ENCODE data around the gene MYOF.
"Not testable (repeated sequence)": the region's sequence is repeated elsewhere in the genome, so short reads cannot be mapped to it uniquely, and the experiment has no call there.

The MYOF gene

GRCh38 chr10:93342366-93342765 lies 139.8 kb downstream of the MYOF start:
- DNase-seq, result no peak

- DNase-seq, result no peak
Measured at GRCh38 chr10:93337309-93337721, 144.8 kb downstream of the MYOF start.

DNA sequence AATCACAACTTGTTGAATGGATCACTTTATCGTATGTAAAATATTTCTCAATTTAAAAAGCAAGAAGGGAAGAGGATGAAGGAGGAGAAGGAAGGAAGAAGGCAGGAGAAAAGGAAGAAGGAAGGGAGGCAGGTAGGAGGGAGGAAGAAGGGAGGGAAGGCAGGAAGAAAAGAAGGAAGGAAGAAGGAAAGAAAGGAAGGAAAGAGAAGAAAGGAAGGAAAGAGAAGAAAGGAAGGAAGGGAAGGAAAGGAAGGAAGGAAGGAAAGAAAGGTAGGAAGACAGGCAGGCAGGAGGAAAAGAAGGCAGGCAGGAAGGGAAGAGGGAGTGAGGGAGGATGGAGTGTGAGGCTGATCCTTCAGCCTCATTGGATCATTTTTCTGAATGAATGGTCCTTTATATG lies 145.5 kb downstream of the MYOF start:
- no peak for DNase-seq

DNA sequence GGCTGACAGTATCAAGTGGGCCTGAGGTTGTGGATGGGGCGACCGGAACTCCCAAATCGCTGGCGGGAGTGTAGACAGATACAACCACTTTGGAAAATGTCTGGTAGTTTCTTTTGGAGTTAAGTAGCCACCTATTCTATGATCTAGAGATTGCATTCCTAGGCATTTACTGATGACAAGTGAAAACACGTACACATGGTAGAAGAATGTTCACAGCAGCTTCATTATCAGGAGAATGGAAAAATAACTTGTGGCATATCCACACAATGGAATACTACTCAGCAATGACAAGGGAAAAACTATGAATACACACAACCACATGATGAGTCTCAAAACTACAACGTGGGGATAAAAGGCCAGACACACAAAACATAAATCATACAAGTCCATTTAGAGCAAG lies 146.0 kb downstream of the MYOF start:
- DNase-seq, result no peak

GRCh38 chr10:93334901-93335327 lies 147.2 kb downstream of the MYOF start:
- no peak for DNase-seq

GRCh38 chr10:93334181-93334580 lies 148.0 kb downstream of the MYOF start:
- no peak for DNase-seq

- DNase-seq, result peak; percentile 30
Measured at GRCh38 chr10:93333278-93333978, 148.7 kb downstream of the MYOF start.

- DNase-seq, result no peak
Measured at GRCh38 chr10:93330824-93331223, 151.3 kb downstream of the MYOF start.

DNA sequence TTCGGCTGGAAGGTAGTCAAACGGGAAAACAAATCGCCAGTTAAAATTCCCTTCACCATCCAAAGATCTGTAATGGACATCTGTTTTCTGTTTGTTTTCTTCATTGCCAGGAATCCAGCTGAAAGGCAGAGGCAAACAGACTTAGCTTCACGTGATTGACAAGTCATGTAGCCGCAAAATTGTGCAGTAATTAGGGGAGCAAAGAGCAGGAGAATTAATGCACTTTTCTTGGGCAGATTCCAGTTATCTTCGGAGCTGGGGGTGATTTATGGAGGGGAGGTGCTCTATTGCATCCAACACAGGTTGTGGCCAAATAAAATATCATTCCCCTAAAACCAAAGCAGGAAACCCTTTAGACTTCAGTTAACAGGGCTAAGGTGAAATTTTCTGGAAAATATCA lies 162.2 kb downstream of the MYOF start:
- DNase-seq, result no peak

GRCh38 chr10:93319096-93319495 lies 163.0 kb downstream of the MYOF start:
- DNase-seq, result no peak

DNA sequence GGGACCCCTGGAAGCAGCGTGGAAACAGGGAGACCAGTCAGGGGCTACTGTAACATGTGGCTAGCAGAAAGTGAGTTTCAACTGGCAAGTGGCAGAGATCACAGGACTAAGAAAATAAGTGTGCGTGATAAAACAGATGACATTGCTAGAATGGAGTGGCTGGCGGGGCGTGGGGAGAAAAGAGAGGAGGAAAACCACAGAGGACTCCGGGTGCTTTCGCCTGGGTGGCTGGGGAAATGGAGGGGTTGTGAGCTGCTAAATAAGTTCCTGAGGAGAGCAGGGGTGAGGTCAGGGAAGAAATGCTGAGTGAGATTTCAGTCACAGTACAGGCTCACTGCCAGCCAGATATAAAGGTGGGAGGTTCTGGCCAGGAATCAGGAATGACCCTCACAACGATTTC lies 166.9 kb downstream of the MYOF start:
- no peak for DNase-seq

DNA sequence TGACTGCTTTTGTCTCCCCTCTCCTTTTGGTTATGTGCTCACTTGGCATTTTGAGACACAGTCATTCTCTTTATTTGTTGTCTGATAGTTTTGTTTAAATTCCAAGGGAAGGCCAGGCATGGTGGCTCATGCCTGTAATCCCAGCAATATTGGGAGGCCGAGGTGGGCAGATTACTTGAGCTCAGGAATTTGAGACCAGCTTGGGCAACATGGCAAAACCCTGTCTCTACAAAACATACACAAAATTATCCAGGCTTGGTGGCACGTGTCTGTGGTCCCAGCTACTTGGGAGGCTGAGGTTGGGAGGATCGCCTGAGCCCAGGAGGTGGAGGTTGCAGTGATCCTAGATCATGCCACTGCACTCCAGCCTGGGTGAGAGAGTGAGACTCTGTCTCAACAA lies 167.5 kb downstream of the MYOF start:
- DNase-seq, result not testable (repeated sequence)

GRCh38 chr10:93313798-93314197 lies 168.3 kb downstream of the MYOF start:
- no peak for DNase-seq

DNA sequence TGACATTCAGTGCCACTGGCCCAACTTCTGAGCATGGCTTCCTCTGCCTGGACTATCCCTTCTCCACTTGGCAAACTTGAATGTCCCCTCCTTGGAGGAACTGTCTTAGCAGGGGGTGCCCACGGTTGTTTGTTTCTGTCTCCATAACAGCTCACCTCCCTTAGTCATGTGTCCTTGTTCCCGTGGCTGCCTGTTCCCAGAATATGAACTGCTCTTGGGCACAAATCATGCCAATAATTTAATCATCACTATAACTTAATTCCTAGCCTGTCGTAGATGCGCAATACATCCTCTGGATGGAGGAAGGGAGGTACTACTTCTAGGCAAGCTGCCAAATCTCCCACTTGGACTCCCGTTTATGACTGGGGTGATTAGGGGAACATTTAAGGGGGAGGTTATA lies 173.1 kb downstream of the MYOF start:
- DNase-seq, result no peak

GRCh38 chr10:93305122-93305521 lies 177.0 kb downstream of the MYOF start:
- no peak for DNase-seq

DNA sequence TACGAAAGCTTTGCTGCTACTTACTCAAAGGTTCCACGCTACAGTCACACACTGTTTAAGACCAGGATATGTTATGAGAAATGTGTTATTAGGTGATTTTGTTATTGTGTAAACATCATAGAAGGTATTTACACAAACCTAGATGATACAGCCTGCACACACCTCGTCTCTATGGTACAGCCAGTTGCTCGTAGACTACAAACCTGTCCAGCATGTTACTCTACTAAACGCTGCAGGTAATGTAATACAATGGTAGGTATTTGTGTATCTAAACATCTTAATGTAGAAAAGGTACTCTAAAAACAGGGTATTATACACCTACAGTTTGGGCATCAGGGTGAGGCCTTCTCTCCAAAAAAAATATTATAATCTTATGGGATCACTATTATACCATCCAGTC lies 181.2 kb downstream of the MYOF start:
- no peak for DNase-seq

- DNase-seq, result no peak
Measured at GRCh38 chr10:93300288-93300917, 181.7 kb downstream of the MYOF start.

GRCh38 chr10:93299606-93300287 lies 182.4 kb downstream of the MYOF start:
- no peak for DNase-seq

- DNase-seq, result no peak
Measured at GRCh38 chr10:93299195-93299594, 182.9 kb downstream of the MYOF start.

DNA sequence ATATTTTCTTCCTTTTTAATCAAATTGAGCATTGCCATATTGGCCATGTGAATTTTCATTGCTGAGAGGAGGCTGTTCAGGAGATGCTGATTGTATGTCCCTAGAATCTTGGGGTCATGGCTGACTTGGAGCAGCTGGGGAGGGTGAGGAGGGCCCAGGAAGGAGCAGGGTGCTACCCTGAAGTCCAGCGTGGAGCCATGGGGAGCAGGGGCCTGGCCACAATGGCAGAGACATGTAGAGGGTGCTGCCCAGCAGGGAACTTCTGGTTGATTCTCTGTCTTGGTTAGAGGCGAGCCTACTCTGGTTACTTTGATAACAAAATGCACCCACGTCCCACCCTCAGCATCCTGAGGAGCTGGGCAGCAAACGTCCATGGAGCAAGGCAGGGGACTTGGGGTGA lies 186.0 kb downstream of the MYOF start:
- DNase-seq, result no peak

- DNase-seq, result no peak
Measured at GRCh38 chr10:93293999-93294398, 188.1 kb downstream of the MYOF start.

DNA sequence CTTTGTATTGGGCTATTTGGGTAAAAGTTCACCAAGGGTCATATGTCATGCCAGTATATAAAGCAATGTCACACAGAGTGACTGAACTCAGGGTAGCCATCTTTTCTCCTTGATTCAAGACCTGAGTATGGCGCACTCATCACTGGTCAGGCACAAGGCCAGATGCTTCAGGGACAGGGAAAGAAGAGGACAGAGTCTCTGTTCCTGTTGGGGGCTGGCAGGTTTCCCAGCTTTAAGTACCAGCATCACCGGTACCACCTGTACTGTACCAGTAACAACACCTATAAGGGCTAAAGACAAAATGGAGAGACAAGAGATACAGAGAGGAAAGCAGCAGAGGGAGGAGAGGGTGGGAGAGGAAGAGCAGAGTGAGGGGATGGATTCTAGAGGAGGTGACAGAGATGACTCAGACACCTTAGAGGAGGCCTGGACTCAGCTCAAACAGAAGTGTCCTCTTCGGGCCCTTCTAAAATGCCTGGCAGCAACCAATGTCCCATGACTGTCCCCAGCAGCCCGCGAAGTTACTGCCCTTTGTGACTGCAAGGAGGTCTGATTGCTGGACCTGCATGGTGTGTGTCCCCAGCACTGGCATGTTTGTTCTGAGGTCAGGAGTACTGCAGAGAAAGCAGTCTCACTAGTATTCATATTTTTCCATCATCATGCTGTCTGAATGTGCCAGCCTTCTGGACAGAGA lies 191.3 kb downstream of the MYOF start:
- DNase-seq, result no peak

All from NCI-H1436 (cell line).